ENCODE measurements around the gene ATP2A3.

The ATP2A3 gene

GRCh38 chr17:3972281-3972731 lies 8.1 kb upstream of the ATP2A3 start:
- no peak for ATAC-seq

GRCh38 chr17:3970668-3971067 lies 6.4 kb upstream of the ATP2A3 start:
- ATAC-seq = no peak

- ATAC-seq = no peak
Observed at GRCh38 chr17:3969963-3970362, 5.7 kb upstream of the ATP2A3 start.

GRCh38 chr17:3968886-3969524 lies 4.8 kb upstream of the ATP2A3 start:
- ATAC-seq = no peak

- no peak for ATAC-seq
Observed at GRCh38 chr17:3968015-3968414, 3.8 kb upstream of the ATP2A3 start.

GRCh38 chr17:3966720-3967363 lies 2.6 kb upstream of the ATP2A3 start:
- no peak for ATAC-seq

GRCh38 chr17:3965118-3965800 lies 1.0 kb upstream of the ATP2A3 start:
- ATAC-seq = peak; percentile 48 to 54

GRCh38 chr17:3963237-3964201 lies 718 bp downstream of the ATP2A3 start:
- ATAC-seq = peak; percentile 25 to 32

GRCh38 chr17:3962965-3963236 lies 1.3 kb downstream of the ATP2A3 start:
- no peak for ATAC-seq

GRCh38 chr17:3962217-3962964 lies 1.8 kb downstream of the ATP2A3 start:
- no peak for ATAC-seq

- no peak for ATAC-seq
Observed at GRCh38 chr17:3961564-3962047, 2.6 kb downstream of the ATP2A3 start.

- ATAC-seq = no peak
Observed at GRCh38 chr17:3960764-3961163, 3.5 kb downstream of the ATP2A3 start.

GRCh38 chr17:3959921-3960601 lies 4.2 kb downstream of the ATP2A3 start:
- ATAC-seq = no peak

- ATAC-seq = no peak
Observed at GRCh38 chr17:3959295-3959899, 4.8 kb downstream of the ATP2A3 start.

- no peak for ATAC-seq
Observed at GRCh38 chr17:3957735-3958599, 6.3 kb downstream of the ATP2A3 start.

GRCh38 chr17:3956983-3957382 lies 7.3 kb downstream of the ATP2A3 start:
- ATAC-seq = no peak

- no peak for ATAC-seq
Observed at GRCh38 chr17:3956327-3956957, 7.8 kb downstream of the ATP2A3 start.

- no peak for ATAC-seq
Observed at GRCh38 chr17:3955673-3955988, 8.6 kb downstream of the ATP2A3 start.

- no peak for ATAC-seq
Observed at GRCh38 chr17:3954976-3955672, 9.1 kb downstream of the ATP2A3 start.
